HG03280 (cell line): ENCODE results near the gene GMPPA.

Source experiments
- ATAC-seq: cut with Tn5 transposase; IDR thresholded peaks from one replicate; pipeline ENCODE4 v1.9.1; 2021; ENCODE audit warnings: mild to moderate bottlenecking, moderate library complexity; ENCODE audit not compliant: unreplicated experiment

The GMPPA gene

GRCh38 chr2:219553168-219553417 lies 54.4 kb downstream of the GMPPA start:
- no peak for ATAC-seq

GRCh38 chr2:219553463-219553963 lies 54.8 kb downstream of the GMPPA start:
- no peak for ATAC-seq

- ATAC-seq: no peak
Measured at GRCh38 chr2:219554350-219554749, 55.7 kb downstream of the GMPPA start.

- ATAC-seq: no peak
Measured at GRCh38 chr2:219555956-219556355, 57.3 kb downstream of the GMPPA start.

- ATAC-seq: no peak
Measured at GRCh38 chr2:219556413-219556812, 57.7 kb downstream of the GMPPA start.
